SK-N-SH (cell line): Measurements from ENCODE around the gene POU6F2. TPM values are rescaled to one million over a fixed set of nuclear protein-coding genes. Genes with fewer than 3 reads are reported as not detected.

Experiments used
- CTCF ChIA-PET: fragments of 300-600, 350-600 bp; formaldehyde crosslinking; extraction: SDS; loops from one replicate; lab custom pipeline; 2021; lab: Yijun Ruan, JAX
- POLR2A ChIA-PET: fragments of 350-600 bp; sonication (Branson Sonifier 250); formaldehyde crosslinking; extraction: SDS; loops from one replicate; lab custom pipeline; 2020; ENCODE audit warnings: antibody characterized with exemption, inconsistent platforms; lab: Yijun Ruan, JAX
- DNase-seq: peaks from one replicate; pipeline ENCODE4 v3.0.0; 2012
- H2AFZ ChIP-seq: fragments of 200-600 bp; sonication (generic); 2 replicates; pipeline ENCODE4 v1.8.1; 2016; ENCODE audit warnings: antibody characterized with exemption, mild to moderate bottlenecking, low read depth
- H3F3A ChIP-seq: fragments of 200-600 bp; sonication (generic); replicated peaks from 2 replicates; pipeline ENCODE3; 2016; ENCODE audit warnings: antibody characterized with exemption, mild to moderate bottlenecking; ENCODE audit not compliant: insufficient read depth
- H3K27ac ChIP-seq, 2 experiments: fragments of 200-500 bp in 1 of 2; fragments of 200-600 bp in 1 of 2; sonication (Bioruptor generic) in 1 of 2; sonication (generic), shearing (Covaris generic) in 1 of 2; 2 replicates each; pipeline versions ENCODE4 v1.5.1 to v1.6.1; 2014 to 2016; ENCODE audit warnings: low read depth in 2 of 2, inconsistent platforms in 1 of 2, low read length in 1 of 2, mild to moderate bottlenecking in 1 of 2, mixed read lengths in 1 of 2
- H3K27me3 ChIP-seq: fragments of 200-600 bp; sonication (generic), shearing (Covaris generic); 2 replicates; pipeline ENCODE4 v1.6.1; 2016; ENCODE audit warnings: mixed run types; ENCODE audit not compliant: insufficient read depth
- H3K36me3 ChIP-seq, 2 experiments: fragments of 200-500 bp in 1 of 2; fragments of 200-600 bp in 1 of 2; sonication (Bioruptor generic) in 1 of 2; sonication (generic) in 1 of 2; replicated peaks in 1 of 2; 2 replicates each; pipeline versions ENCODE3 to v1.5.1; 2014 to 2016; ENCODE audit warnings: low read length in 1 of 2, mild to moderate bottlenecking in 1 of 2; ENCODE audit not compliant: insufficient read depth in 2 of 2, control insufficient read depth in 1 of 2
- H3K4me1 ChIP-seq, 2 experiments: fragments of 200-500 bp in 1 of 2; fragments of 200-600 bp in 1 of 2; sonication (Bioruptor generic) in 1 of 2; sonication (generic), shearing (Covaris generic) in 1 of 2; 2 replicates each; pipeline versions ENCODE4 v1.5.1 to v1.6.1; 2014 to 2016; ENCODE audit warnings: low read depth in 1 of 2, low read length in 1 of 2, mixed run types in 1 of 2; ENCODE audit not compliant: insufficient read depth in 2 of 2, control insufficient read depth in 1 of 2
- H3K4me2 ChIP-seq: fragments of 200-600 bp; sonication (generic), shearing (Covaris generic); 2 replicates; pipeline ENCODE4 v1.6.1; 2017; ENCODE audit warnings: mixed run types
- H3K4me3 ChIP-seq, 2 experiments: fragments of 200-500 bp in 1 of 2; fragments of 200-600 bp in 1 of 2; sonication (Bioruptor generic) in 1 of 2; sonication (generic), shearing (Covaris generic) in 1 of 2; 2 replicates each; pipeline versions ENCODE4 v1.5.1 to v1.8.1; 2014 to 2016; ENCODE audit warnings: low read depth in 2 of 2, inconsistent platforms in 1 of 2, low read length in 1 of 2, mild to moderate bottlenecking in 1 of 2, mixed read lengths in 1 of 2, moderate library complexity in 1 of 2
- H3K79me2 ChIP-seq: fragments of 200-600 bp; sonication (generic); 2 replicates; pipeline ENCODE4 v1.8.1; 2017; ENCODE audit warnings: mild to moderate bottlenecking; ENCODE audit not compliant: insufficient read depth
- H3K9ac ChIP-seq: fragments of 200-600 bp; sonication (generic); 2 replicates; pipeline ENCODE4 v1.6.1; 2017; ENCODE audit warnings: mixed run types
- H3K9me2 ChIP-seq: fragments of 200-600 bp; sonication (generic); 2 replicates; pipeline ENCODE4 v1.6.1; 2017; ENCODE audit warnings: mixed run types
- H3K9me3 ChIP-seq: fragments of 200-600 bp; sonication (generic); 2 replicates; pipeline ENCODE4 v1.6.1; 2017; ENCODE audit warnings: mixed run types, mild to moderate bottlenecking, moderate library complexity
- H4K20me1 ChIP-seq: fragments of 200-600 bp; sonication (generic); 2 replicates; pipeline ENCODE4 v1.6.1; 2017; ENCODE audit warnings: mild to moderate bottlenecking, mixed run types; ENCODE audit not compliant: insufficient read depth
- CHD2 ChIP-seq: fragments of 150-350 bp; IDR thresholded peaks from 2 replicates; pipeline ENCODE4 v1.6.1; 2018; ENCODE audit warnings: low read length; ENCODE audit not compliant: partially characterized antibody
- CTCF ChIP-seq: fragments of 200-600 bp; sonication (generic); IDR thresholded peaks from 2 replicates; pipeline ENCODE4 v1.6.1; 2017; ENCODE audit warnings: antibody characterized with exemption, mild to moderate bottlenecking, moderate library complexity
- EP300 ChIP-seq, 2 experiments: IDR thresholded peaks; 2 replicates each; pipeline versions ENCODE4 v1.4.0 to v1.6.1; 2012; ENCODE audit warnings: borderline replicate concordance in 1 of 2, low read depth in 1 of 2, low read length in 1 of 2
- FOSL2 ChIP-seq: IDR thresholded peaks from 2 replicates; pipeline ENCODE4 v1.4.0; 2012; ENCODE audit warnings: low read depth, mild to moderate bottlenecking, moderate library complexity, borderline replicate concordance
- FOXJ3 ChIP-seq: sonication (generic); formaldehyde crosslinking; IDR thresholded peaks from 2 replicates; pipeline ENCODE4 v1.5.1; 2020; ENCODE audit warnings: mild to moderate bottlenecking, missing genetic modification reagents
- GABPA ChIP-seq: IDR thresholded peaks from 2 replicates; pipeline ENCODE4 v1.4.0; 2012; ENCODE audit warnings: low read depth, mild to moderate bottlenecking
- GATA2 ChIP-seq: sonication (generic); formaldehyde crosslinking; IDR thresholded peaks from 2 replicates; pipeline ENCODE4 v1.5.0; 2020; ENCODE audit warnings: mild to moderate bottlenecking, missing genetic modification reagents
- MEF2A ChIP-seq: IDR thresholded peaks from 2 replicates; pipeline ENCODE4 v1.4.0; 2012; ENCODE audit warnings: low read depth, borderline replicate concordance
- NFIC ChIP-seq: IDR thresholded peaks from 2 replicates; pipeline ENCODE4 v1.4.0; 2012; ENCODE audit warnings: borderline replicate concordance
- RCOR1 ChIP-seq: fragments of 150-350 bp; IDR thresholded peaks from 2 replicates; pipeline ENCODE4 v1.6.1; 2017; ENCODE audit warnings: antibody characterized with exemption, low read length
- REST ChIP-seq: IDR thresholded peaks from 2 replicates; pipeline ENCODE4 v1.6.1; 2012; ENCODE audit warnings: mild to moderate bottlenecking, low read depth, low read length, moderate library complexity
- TEAD4 ChIP-seq: IDR thresholded peaks from 2 replicates; pipeline ENCODE4 v1.4.0; 2012; ENCODE audit warnings: mild to moderate bottlenecking, borderline replicate concordance; ENCODE audit not compliant: insufficient read depth
- USF1 ChIP-seq: IDR thresholded peaks from 2 replicates; pipeline ENCODE4 v1.4.0; 2012; ENCODE audit warnings: low read depth, borderline replicate concordance
- WGBS: methylation state at CpG from one replicate; pipeline ENCODE4 v1.1.6; 2017; ENCODE audit warnings: low lambda C conversion rate; 5-methylcytosine and 5-hydroxymethylcytosine counted together
- polyA plus RNA-seq, 3 experiments: library from polyadenylated mRNA; depleted of rRNA; stranded (reverse); fragments of >200 nt; gene quantifications; 2 replicates each; pipeline ENCODE4 v1.2.3, GENCODE V29; 2012
- TF ChIP-seq, protein P1 (sequence below): IDR thresholded peaks from 2 replicates; pipeline ENCODE4 v1.4.0; 2012; ENCODE audit warnings: low read depth

Gene POU6F2
- polyA plus RNA-seq, 1 of the 3 experiments (the other 2 are of a cell fraction), result under 0.01 TPM

DNA sequence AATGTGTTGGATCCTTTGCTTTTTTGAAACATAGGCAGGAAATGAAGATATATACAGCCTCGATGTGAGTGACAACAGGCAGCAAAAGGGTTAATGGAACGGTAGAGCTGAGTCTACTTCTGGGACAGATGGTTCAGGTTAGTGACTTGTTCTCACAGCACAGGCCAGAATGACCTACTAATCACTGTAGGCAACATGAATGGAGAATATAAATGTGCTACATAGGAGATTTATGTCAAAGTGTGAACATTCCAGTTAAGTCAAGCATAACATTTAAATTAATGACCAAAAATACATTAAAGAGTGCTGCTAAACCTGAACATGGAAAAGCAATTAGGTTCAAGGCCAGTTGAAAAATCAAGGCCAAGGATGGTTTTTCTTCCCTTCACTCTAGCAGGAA lies 235.2 kb downstream of the POU6F2 start:
- Histone ChIP-seq H3K36me3 (no peaks in the 10 kb centered on the region), H3K9ac (no peak overlapping the region), H3K27ac (no peak overlapping the region), H3K9me3 (no peaks in the 10 kb centered on the region), H3K4me3 (no peak overlapping the region), H3K79me2 (no peaks in the 10 kb centered on the region), H4K20me1 (no peaks in the 10 kb centered on the region), H3F3A (no peaks in the 10 kb centered on the region), H2AFZ (no peak overlapping the region), H3K4me1 (no peaks in the 10 kb centered on the region), H3K4me2 (no peak overlapping the region), H3K9me2 (no peaks in the 10 kb centered on the region), H3K27me3 (peaks cover 9% of the 10 kb centered on the region; the same call in 1 of the 2 replicates)
- TF ChIP-seq GABPA (no peak), GATA2 (no peak), TEAD4 (no peak), FOXJ3 (CRISPR knock-in tag) (no peak), NFIC (no peak), RCOR1 (no peak), EP300 (IDR thresholded peaks at IDR 0.05; ENCODE audit: borderline replicate concordance in 1 of 2, low read depth in 1 of 2, low read length in 1 of 2) (no peak), REST (no peak), CHD2 (no peak), CTCF (no peak), FOSL2 (no peak), USF1 (no peak), MEF2A (no peak)
- TF ChIP-seq, protein P1, sequence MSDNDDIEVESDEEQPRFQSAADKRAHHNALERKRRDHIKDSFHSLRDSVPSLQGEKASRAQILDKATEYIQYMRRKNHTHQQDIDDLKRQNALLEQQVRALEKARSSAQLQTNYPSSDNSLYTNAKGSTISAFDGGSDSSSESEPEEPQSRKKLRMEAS, result no peak
- ChIA-PET CTCF (no interaction called here), POLR2A (no interaction called here)
- no peak for DNase-seq
- WGBS, result 0% methylated on average over 2 of the region's 2 CpGs
